Heart right ventricle (tissue), 16 donors: ENCODE measurements around the gene LRRC61. TPM values are rescaled to one million over a fixed set of nuclear protein-coding genes. Genes with fewer than 3 reads are reported as not detected.

Experiments
- ATAC-seq, 8 donors: fragments of 200-7000 bp; cut with Tn5 transposase; one replicate each; pipeline ENCODE4 v1.9.1; 2020; ENCODE audit warnings: mild to moderate bottlenecking in 8 of 8, moderate library complexity in 8 of 8, moderate number of reproducible peaks in 1 of 8
- DNase-seq, 2 donors: peaks; one replicate each; pipeline ENCODE4 v3.0.0-alpha.2; 2020
- H3K27ac ChIP-seq, 10 donors: fragments of 200-600 bp; sonication (generic) in 2 of 10; one replicate each; pipeline versions ENCODE4 v1.5.0 to v1.8.0; 2020 to 2022; ENCODE audit warnings: mild to moderate bottlenecking in 3 of 10
- H3K27me3 ChIP-seq, 7 donors: fragments of 200-600 bp; one replicate each; pipeline ENCODE4 v1.8.0; 2021 to 2022; ENCODE audit warnings: mild to moderate bottlenecking in 2 of 7
- H3K36me3 ChIP-seq, 9 donors: fragments of 200-600 bp; sonication (generic) in 1 of 9; one replicate each; pipeline versions ENCODE4 v1.5.0 to v1.8.0; 2020 to 2022; ENCODE audit warnings: mild to moderate bottlenecking in 2 of 9
- H3K4me1 ChIP-seq, 9 donors: fragments of 200-600 bp; sonication (generic) in 1 of 9; one replicate each; pipeline versions ENCODE4 v1.5.0 to v1.8.0; 2020 to 2022; ENCODE audit warnings: mild to moderate bottlenecking in 4 of 9
- H3K4me3 ChIP-seq, 10 donors: fragments of 200-600 bp; sonication (generic) in 2 of 10; one replicate each; pipeline versions ENCODE4 v1.5.0 to v1.8.0; 2020 to 2022; ENCODE audit warnings: mild to moderate bottlenecking in 7 of 10, moderate library complexity in 2 of 10
- H3K9me3 ChIP-seq, 11 donors: fragments of 200-600 bp in 10 of 11; sonication (generic) in 2 of 11; one replicate each; pipeline versions ENCODE4 v1.5.0 to v1.8.0; 2013 to 2022; ENCODE audit warnings: mild to moderate bottlenecking in 2 of 11, control low read depth in 1 of 11, moderate library complexity in 1 of 11
- WGBS, 2 donors: extraction: QIAGEN DNeasy Blood & Tissue Kit; methylation state at CpG; one replicate each; pipeline ENCODE4 v1.1.7; 2013; ENCODE audit warnings: inconsistent platforms in 1 of 2; 5-methylcytosine and 5-hydroxymethylcytosine counted together
- intact Hi-C, 10 donors: fragments of 100-400 bp; cut with DNase I; formaldehyde crosslinking; loops; one replicate each; pipeline versions ENCODE4 v1.11.1 to v1.14.2; 2022
- polyA plus RNA-seq, 2 donors: library from polyadenylated mRNA; stranded (reverse); fragments of 200-250 nt; gene quantifications; one replicate each; pipeline ENCODE4 v1.2.3, GENCODE V29; 2013
- total RNA-seq, 10 donors: library from RNA; stranded (reverse); fragmentation: NEBNext Ultra II Directional in 3 of 10; extraction: Animal tissue kit (Norgen Biotek cat#: 25700) in 3 of 10; gene quantifications; one replicate each; pipeline versions ENCODE4 v1.2.1 to v1.2.4, GENCODE V29; 2021 to 2023
- TF ChIP-seq, protein P1 (sequence below), 9 donors: fragments of 200-600 bp; sonication (generic) in 2 of 9; IDR thresholded peaks; one replicate each; pipeline versions ENCODE4 v1.5.0 to v1.8.0; 2021 to 2022; ENCODE audit warnings: antibody characterized with exemption in 9 of 9, mild to moderate bottlenecking in 5 of 9, moderate library complexity in 1 of 9
- donor health status: Arrhythmogenic right ventricular cardiomyopathy.
- donor health status: ischemic (EF 13 %, LVEDD 7.1; RV severe dilation, severe dysfunction).
- donor health status: healthy with polysubstance abuse.
- donor health status: DM: no; HTN: yes; CAD: no.
- donor health status: DM: no; HTN: no; CAD: no.
- donor health status: ischemic (EF 25% LVEDD 6.9; RV normal size, moderate dysfunction).
- donor health status: ischemic (EF 25% LVEDD 5.7; RV mildly dilated, moderate dysfunction).
- donor health status: healthy.
- donor health status: DM: yes; HTN: yes; CAD: no.
- donor health status: Ischemic cardiomyopathy.
- donor health status: ischemic (EF 35%, LVEDD 5.7; RV mildly dilated, moderate dysfunction).
- donor health status: nonischemic (EF 11% LVEDD 7.7; RV severe dilation, severe dysfunction).
- donor health status: DM: yes; HTN: yes; CAD: no.
- donor health status: PGD.
- donor health status: ischemic (EF 29% LVEDD 5.4; RV normal size, mild dysfunction).
- donor health status: nonischemic (EF 23%, LVEDD 6.1; RV moderate dilation, normal function).

Gene LRRC61
- total and polyA plus RNA-seq, 12 donors = 1.2 to 6.4 (median 3.9) TPM

DNA sequence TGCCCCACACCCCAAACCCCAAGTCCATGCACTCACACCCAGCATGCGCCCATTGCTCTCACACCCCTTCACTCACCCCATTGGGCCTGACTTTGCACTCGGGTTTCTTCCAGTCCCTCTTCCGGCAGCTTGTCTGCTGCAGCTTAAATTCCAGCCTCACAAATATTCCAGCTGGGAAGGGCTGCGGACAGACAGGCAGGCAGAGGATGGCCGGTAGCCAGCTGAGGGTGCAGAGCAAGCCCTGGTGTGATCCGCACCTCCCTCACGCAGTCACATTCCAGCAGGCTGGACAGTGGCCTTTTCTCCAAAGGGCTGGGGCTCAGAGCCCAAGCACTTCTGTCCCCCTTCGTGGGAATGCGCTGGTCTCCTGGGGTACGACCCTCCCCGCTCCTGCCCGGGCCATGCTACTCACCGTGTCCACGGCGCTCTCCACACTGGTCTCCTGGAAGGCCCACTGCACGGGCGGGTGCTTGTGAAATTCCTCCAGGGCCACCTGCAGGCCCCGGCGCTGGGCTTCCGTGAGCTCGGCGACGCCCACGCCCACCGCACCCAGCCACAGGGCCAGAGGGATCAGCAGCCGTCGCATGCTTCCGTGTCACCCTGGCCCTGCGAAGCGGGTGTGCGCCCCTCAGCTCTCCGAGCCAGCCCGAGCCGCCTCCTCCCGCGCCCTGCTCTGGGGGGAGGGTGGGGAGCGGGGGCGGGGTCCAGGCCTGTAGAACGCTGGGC, 17.0 kb downstream of the LRRC61 start:
- peaks cover 0 to 16% (median 9%) of the 10 kb centered on the region in 11 donors for H3K9me3 ChIP-seq
- peak; percentile 42 to 62 for DNase-seq
- peaks cover 0 to 7% (median 0%) of the 10 kb centered on the region in 9 donors for H3K36me3 ChIP-seq
- TF ChIP-seq, protein P1, sequence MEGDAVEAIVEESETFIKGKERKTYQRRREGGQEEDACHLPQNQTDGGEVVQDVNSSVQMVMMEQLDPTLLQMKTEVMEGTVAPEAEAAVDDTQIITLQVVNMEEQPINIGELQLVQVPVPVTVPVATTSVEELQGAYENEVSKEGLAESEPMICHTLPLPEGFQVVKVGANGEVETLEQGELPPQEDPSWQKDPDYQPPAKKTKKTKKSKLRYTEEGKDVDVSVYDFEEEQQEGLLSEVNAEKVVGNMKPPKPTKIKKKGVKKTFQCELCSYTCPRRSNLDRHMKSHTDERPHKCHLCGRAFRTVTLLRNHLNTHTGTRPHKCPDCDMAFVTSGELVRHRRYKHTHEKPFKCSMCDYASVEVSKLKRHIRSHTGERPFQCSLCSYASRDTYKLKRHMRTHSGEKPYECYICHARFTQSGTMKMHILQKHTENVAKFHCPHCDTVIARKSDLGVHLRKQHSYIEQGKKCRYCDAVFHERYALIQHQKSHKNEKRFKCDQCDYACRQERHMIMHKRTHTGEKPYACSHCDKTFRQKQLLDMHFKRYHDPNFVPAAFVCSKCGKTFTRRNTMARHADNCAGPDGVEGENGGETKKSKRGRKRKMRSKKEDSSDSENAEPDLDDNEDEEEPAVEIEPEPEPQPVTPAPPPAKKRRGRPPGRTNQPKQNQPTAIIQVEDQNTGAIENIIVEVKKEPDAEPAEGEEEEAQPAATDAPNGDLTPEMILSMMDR (IDR thresholded peaks at IDR 0.05) = peak in 1 of 9 donors; percentile 8
- peaks cover 0 to 31% (median 19%) of the 10 kb centered on the region in 9 donors for H3K4me1 ChIP-seq
- WGBS, 2 donors = 12 to 14% methylated on average over 37 to 39 of the region's 39 CpGs
- peak; percentile 15 to 77 (median 56) for ATAC-seq
- H3K4me3 ChIP-seq = peak overlapping the region in 9 of 10 donors; percentile 33 to 57 (median 52)
- H3K27me3 ChIP-seq = peaks cover 0 to 45% (median 30%) of the 10 kb centered on the region in 7 donors
- intact Hi-C loops = no loop called here
- H3K27ac ChIP-seq = peak overlapping the region in 7 of 10 donors; percentile 19 to 72 (median 51)

DNA sequence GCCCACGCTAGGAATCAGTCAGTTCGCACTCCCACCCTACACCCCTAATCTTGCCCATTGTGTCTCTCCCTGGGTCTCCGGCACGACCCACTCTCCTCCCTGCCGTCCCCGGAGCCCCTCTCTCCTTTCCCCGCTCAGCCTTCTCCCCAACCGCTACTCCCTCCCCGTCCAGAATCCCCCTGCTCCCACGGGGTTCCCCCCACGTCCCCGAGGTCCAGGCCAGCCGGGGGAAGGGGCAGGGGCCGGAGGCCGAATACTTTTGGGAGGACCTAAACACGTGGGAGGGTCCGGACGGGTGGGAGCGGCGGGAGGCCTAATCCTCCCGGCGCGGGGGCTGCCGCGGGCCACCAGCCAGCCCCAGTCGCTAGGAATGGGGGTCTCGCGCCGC, 17.7 kb downstream of the LRRC61 start:
- peak in 4 of 8 donors; percentile 2 to 22 (median 4) for ATAC-seq
- Histone ChIP-seq H3K9me3 (peaks cover 0 to 16% (median 9%) of the 10 kb centered on the region in 11 donors), H3K4me1 (peaks cover 0 to 31% (median 13%) of the 10 kb centered on the region in 9 donors), H3K4me3 (peak overlapping the region in 9 of 10 donors; percentile 33 to 57 (median 52)), H3K27ac (peak overlapping the region in 6 of 10 donors; percentile 26 to 72 (median 53)), H3K36me3 (peaks cover 0 to 7% (median 0%) of the 10 kb centered on the region in 9 donors), H3K27me3 (peaks cover 0 to 45% (median 30%) of the 10 kb centered on the region in 7 donors)
- TF ChIP-seq, protein P1 (IDR thresholded peaks at IDR 0.05) = no peak
- intact Hi-C loops = no loop called here
- DNase-seq = no peak
- WGBS, 2 donors = 16 to 22% methylated on average over 29 of the region's 29 CpGs

DNA sequence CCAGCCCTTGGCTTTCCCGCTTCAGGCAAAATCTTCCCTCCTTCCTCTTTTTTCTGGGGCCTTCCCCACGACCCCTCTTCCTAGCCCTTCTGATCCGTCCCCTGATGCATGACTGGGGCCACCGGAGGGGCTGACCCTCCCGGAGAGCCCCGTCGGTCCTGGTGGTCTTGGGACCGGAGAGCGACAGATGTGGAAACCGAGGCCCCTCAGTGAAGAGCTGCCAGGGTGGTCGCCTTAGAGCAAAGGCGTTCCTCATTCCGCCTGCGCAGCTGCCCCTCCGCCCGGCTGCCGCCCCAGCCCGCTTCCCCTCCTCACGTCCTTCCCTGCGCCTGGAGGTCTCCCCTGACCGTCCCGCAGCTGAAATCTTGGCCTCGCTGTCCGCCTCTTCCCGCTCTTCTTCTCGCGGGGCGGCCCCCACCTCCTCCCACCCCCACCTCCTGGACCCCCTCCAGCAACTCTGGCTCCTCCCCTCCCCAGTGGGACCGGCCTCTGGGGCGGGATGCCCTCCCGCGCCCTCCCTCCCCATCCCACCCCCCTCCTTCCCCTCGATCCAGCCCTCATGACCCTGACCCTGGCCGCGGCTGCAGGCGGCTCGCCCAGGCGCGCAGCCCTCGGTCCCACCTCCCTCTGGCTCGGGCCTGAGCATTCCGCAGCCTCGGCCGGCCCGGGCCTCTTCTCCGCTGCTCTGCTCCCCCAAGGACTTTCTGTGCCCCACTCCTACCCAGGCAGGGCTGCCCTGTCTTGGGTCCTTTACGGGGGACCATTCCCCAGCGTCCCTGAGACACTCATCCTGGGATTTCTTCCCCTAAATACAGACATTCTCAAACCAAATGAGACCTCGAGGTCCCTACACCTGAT, 18.3 kb downstream of the LRRC61 start, which contains the start of gene RARRES2:
Gene RARRES2 (minus strand): TSS at position 367 of the 858 bp plus-strand sequence. CDS start 1,020 bp downstream, outside the sequence.
- peaks cover 0 to 7% (median 0%) of the 10 kb centered on the region in 9 donors for H3K36me3 ChIP-seq
- peak within 1 kb of the TSS in 9 of 10 donors; percentile 33 to 57 (median 52) for H3K4me3 ChIP-seq
- H3K27me3 ChIP-seq = peaks cover 0 to 47% (median 30%) of the 10 kb centered on the region in 7 donors
- peaks cover 0 to 31% (median 13%) of the 10 kb centered on the region in 9 donors for H3K4me1 ChIP-seq
- peak within 1 kb of the TSS in 7 of 10 donors; percentile 19 to 72 (median 51) for H3K27ac ChIP-seq
- TF ChIP-seq, protein P1 (IDR thresholded peaks at IDR 0.05) = no peak
- ATAC-seq (peak; percentile 54 to 82 (median 78)), DNase-seq (peak; percentile 43 to 65)
- H3K9me3 ChIP-seq = peaks cover 0 to 16% (median 9%) of the 10 kb centered on the region in 11 donors
- intact Hi-C loops = no loop called here
- 8 to 10% methylated on average over 32 to 49 of the region's 49 CpGs for WGBS, 2 donors

DNA sequence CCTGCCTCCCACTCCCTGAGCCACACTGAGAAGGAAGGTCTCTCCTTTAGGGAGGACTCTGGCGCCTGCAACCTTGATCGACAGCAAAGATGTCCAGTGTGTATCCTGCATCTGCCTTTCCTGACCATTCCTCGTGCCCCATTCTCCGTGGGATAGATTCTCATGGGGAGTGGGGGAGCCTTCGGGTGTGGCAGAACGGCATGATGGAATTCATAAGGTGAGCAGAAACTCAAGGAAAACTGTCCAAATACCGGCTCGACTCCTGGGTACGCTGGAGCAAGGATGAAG, 18.9 kb downstream of the LRRC61 start:
- Histone ChIP-seq H3K4me3 (peak overlapping the region in 5 of 10 donors; percentile 40 to 57 (median 53)), H3K36me3 (peaks cover 0 to 4% (median 0%) of the 10 kb centered on the region in 9 donors), H3K27ac (peak overlapping the region in 2 of 10 donors; percentile 40 to 46), H3K9me3 (peaks cover 0 to 16% (median 9%) of the 10 kb centered on the region in 11 donors), H3K4me1 (peaks cover 0 to 31% (median 13%) of the 10 kb centered on the region in 9 donors), H3K27me3 (peaks cover 0 to 51% (median 30%) of the 10 kb centered on the region in 7 donors)
- TF ChIP-seq, protein P1 (IDR thresholded peaks at IDR 0.05) = no peak
- intact Hi-C loops = no loop called here
- 83% methylated on average over 9 of the region's 9 CpGs for WGBS, 2 donors
- ATAC-seq = no peak
- DNase-seq = no peak
